GM12801 (cell line): ENCODE data around the gene CTBP2.

Experiments used
- TF ChIP-seq, protein P1 (sequence below): IDR thresholded peaks from one replicate; pipeline ENCODE4 v1.5.1; 2011; ENCODE audit warnings: control low read depth; ENCODE audit not compliant: insufficient read length; ENCODE audit errors: extremely low read depth

CTBP2 gene

DNA sequence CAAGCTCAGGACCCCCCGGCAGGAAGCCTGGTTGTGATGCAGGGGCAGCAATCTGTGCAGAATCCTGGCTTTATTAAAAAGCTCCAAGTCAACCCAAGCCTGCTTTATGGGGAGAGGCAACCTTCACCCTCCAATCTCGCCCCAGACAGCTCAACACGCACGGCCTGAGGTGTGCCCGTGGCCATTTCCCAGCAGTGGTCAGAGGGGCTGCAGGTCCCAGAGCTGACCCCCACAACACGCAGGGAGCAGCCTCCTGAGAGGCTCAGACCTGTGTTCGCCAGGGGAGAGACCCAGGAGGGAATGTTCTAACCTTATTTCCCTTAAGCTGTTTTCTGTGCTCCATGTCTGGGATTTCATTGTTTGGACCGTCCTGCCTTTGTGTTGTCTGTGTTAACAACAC, 108.2 kb downstream of the CTBP2 start:
- TF ChIP-seq, protein P1, sequence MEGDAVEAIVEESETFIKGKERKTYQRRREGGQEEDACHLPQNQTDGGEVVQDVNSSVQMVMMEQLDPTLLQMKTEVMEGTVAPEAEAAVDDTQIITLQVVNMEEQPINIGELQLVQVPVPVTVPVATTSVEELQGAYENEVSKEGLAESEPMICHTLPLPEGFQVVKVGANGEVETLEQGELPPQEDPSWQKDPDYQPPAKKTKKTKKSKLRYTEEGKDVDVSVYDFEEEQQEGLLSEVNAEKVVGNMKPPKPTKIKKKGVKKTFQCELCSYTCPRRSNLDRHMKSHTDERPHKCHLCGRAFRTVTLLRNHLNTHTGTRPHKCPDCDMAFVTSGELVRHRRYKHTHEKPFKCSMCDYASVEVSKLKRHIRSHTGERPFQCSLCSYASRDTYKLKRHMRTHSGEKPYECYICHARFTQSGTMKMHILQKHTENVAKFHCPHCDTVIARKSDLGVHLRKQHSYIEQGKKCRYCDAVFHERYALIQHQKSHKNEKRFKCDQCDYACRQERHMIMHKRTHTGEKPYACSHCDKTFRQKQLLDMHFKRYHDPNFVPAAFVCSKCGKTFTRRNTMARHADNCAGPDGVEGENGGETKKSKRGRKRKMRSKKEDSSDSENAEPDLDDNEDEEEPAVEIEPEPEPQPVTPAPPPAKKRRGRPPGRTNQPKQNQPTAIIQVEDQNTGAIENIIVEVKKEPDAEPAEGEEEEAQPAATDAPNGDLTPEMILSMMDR: no peak

DNA sequence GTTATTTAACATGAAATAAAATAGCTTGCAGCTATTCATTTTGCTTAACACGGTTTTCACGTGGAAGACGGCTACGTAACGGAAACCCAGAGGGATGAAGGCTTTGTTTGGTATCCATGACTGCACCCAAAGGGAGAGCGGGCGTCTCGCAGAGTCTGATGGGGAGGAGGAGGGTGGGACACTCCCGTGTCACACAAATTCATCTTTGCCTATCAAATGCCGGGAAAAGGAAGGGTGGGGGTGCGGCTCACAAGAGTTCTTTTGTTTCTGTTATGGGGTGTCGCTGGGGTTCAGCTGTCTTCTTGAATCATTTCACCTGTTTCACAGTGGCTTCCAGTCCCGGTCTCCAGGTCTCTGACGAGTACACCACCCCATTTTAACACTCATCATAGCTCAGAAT, 110.0 kb downstream of the CTBP2 start:
- TF ChIP-seq, protein P1: no peak

DNA sequence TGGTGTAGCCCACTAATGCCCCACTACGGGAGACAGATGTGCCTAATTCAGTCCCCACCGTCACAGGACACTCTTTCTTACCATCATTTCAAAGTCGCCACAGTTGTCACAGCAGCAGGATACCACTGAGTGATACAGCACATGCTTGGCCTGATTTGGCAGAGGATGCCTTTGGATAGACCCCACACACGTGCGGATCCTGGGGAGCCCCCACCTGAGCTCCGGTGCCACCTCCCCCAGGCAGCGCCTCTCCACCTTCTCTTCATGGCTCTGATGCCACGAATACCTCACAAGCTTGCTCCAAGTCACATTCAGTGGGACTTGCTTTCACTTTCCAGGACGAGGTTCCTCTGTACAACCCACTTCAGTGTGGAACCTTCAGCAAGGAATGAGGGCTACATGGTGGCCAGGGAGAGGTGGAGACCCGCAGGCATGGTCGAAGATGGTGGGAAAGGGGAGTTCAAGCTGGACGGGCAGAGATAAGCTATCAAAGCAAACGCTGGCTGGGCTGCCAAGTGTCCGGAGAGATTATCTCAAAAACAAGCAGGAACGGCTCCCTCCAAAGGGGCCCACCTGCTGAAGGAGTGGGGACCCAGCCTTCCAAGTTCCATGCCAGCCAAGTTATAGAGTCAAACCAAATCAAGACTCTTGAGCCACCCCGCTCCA, 111.0 kb downstream of the CTBP2 start:
- TF ChIP-seq, protein P1: no peak

DNA sequence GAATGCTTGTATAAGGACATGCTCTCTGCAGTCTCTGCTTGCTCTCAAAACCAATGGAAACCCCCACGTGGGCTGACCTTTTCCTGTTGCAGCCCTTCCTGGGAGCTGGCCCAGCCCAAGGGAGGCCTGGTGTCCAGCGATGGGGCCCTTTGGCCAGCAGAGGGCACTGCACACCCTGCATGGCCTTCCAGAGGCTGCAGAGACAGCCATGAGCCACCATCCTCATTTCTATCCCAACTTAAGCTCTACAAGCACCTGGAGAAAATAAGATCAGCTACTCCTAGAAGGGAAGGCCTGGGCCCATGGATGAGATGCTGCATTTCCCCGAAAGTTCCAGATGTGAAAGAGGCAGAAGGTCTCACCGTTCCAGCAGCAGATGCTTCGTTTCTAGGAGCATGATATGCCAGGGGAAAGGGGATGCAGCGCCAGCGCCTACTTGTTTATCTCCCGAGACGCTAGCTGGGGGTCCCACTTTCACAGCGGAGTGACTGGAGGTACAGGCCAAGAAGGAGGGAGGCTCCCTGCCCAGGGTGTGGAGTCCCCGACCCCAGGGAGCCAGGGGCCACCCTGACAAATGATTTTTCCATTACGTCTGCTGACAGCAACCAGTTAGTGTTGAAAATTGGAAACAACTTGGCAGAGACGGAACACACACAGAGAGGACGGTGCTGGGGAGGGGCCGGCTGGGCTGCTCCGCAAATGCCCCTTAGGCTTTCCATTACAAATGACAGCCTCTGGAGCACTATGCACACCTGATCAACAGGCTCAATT, 112.1 kb downstream of the CTBP2 start:
- TF ChIP-seq, protein P1: peak; percentile 71

DNA sequence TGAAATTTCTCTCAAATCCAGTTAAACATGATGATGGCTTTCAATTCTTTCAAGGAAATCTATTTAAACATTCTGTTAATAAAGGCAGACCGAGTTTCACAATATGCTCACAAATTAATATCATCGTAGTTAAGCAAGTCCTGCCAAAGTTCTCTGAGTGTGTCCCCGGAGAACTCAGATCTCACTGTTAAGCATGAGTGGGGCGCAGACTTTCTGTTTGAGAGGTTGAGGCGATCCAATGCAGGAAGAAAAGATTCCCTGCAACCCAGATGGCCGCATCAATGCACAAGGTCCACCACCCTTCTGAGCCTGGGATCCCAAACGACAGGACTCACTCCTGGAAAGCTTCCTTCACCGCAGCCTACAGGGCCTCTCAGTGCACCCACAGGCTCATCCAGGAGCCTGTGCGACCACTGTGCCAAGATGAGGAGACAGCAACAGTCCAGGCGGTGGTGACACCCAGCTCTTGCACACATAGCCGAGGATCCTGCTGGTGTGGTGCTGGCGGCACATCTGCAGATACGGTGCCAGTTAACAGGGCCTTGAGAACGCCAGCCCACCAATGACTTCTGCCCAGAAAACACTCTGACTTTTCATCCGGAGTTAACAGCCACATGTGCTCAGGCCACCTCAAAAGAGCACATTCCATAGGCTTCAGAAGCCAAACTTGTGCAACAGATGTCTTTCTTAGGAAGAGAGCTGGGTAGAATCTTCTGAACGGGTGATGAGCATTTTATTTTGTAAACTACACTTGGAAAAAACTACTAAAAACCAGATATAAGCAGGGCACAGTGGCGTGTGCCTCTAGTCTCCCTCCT, 116.3 kb downstream of the CTBP2 start:
- TF ChIP-seq, protein P1: no peak

DNA sequence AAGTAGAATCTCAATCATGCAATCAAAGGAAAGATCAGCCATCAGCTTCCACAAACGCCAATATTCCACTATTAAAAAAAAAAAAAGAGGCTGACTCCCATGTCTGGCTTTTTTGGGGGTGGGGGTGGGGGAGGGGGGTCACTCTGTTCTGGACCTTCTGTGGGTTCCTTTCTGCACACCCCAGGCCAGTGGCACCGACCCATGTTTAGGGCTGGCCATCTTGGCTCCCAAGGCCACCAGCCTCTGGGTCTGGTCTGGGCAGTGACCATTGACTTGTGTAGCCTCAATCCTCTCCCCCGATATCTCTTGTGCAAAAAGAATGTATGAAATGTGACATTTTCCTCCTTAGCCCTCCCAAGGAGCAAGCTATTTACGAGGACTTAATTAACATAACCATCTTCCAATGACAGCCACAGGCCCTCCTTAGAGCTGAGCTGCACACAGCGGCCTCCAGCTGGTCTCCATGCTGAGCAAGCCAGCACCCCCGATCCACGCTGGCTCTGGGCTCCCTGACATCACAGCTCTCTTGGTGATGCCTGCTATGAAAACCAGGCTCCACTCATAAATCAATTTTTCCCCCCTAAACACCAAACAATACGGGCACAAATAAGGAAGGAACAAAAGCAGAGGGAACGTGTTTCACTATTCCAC, 118.4 kb downstream of the CTBP2 start:
- TF ChIP-seq, protein P1: no peak

DNA sequence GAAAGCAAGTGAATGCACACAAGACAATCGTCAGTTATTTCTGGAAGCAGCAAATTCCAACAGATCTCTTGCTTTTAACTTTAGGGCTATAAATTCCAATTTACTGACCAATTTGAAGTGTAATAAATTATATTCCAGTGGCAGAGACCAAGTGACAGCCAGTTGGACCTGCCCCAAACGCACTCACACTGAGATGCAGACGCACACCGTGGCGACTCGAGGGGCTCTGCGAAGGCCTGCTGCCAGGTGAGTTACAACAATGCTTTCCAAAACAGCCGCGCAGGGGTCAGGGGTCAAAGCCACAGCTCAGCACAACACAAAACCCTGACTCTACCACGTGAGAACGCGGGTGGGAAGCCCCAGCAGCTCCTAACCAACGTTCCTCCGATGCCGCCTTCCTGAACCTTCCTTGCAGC, 121.0 kb downstream of the CTBP2 start:
- TF ChIP-seq, protein P1: no peak
